Measurements from ENCODE around the gene PPIL1.

PPIL1 gene

DNA sequence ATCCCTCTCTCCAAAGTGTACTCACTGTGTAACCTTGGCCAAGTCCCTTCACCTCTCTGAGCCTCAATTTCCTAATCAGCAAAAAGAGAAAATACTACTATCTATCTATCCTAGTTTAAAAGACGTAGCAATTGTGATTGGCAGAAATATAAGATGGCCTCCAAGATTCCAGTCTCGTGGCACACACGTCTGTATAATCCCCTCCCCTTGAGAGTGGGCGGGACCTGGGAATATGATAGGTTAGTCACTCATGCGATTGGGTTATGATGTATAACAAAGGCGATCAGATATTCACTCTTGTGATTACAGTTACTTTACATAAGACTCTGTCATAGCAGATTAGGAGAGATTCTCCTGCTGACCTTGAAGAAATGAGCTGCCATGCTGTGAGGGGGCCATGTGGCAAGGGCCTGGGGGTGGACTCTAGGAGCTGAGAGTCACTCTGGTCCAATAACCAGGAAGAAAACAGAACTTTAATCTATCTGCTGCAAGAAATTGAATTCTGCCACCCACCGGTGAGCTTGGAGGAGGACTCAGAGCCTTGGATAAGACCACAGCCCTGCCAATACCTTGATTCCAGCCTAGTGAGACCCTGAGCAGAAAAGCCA lies 41.3 kb downstream of the PPIL1 start:
- no peak for DNase-seq

DNA sequence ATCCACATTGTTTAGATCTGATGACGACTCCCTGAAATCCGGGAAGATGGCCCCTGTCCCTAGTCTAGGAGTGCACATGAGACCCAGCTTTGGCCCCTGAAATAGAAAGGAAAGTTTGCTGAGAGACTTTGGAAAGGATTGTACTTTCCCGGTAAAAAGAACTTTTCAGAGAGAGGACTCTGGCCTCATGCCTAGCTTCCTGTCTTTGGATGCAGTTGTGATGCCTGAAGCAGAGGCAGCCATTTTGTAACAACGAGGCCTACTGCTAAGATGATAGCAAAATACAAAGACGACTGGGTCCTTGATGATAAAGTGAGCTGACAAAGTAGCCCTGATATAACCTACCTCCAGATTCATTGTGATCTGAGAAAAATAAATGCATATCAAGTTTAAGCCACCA lies 42.3 kb downstream of the PPIL1 start:
- no peak for DNase-seq

- DNase-seq, result no peak
Observed at GRCh38 chr6:36830577-36830976, 44.0 kb downstream of the PPIL1 start.

DNA sequence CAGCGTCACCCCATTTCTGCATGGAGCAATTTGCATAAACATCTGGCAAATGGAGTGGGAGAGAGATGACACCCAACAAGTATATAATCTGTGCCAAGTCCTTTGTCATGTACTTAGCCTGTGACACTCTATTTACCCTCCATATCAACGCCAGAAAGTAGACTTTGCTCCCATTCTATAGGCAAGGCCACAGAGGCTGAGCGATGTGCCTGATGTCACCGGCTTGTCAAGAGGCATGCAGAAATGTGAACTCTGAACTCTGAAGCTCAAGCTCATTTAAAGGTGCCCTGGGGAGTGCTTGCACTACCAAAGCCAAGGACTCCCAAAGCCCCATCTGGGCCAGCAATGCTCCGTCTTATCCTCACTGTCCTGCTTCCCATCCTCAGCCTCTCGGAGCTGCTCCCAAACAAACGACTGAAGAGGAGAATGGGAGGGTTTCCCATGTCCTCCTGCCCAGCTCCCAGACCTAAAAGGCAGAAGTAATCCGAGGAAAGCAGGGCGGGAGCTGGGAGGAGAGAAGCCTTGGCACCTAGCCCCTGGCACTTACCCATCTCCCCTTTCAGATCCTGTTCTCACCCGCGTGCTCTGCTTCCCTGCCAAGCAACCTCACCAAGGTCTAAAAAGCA lies 44.6 kb downstream of the PPIL1 start:
- DNase-seq, result no peak

DNA sequence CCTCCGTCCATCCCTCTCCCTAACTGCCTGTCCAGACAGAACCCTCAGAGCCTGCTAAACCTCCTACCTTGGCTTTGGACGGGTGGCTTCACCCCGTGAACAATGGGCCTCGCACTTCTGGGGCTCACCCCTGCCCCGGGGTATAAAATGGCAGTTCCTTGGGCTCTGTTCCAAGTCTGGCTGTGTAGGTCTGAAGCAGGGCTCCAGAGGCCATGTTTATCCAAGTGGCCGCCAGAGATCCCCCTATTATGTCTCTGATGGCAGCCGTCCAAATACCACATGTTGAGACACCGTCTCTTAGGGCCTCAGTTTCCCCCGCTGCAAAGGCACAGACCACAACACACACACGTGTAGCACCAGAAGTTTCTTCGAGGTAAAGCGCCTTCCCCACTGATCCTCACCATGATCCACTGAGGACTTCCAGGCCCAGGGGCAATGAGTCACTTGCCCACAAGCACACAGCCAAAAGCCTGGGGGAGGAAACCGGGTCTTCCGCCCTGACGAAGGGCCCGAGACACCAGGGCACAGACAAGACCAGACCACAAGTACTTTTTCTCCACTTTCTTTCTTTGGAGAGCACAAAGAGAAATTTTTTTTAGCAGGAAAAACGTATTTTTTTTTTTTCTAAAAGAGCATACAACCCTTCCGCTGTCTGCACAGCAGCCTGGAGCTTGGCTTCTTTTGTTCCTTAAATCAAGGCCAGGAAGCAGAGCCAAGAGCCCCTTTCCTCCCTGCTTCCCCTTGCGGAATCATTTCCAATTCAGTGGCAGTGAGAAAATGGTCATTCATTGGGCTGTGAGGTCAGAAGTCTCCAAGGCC lies 47.1 kb downstream of the PPIL1 start:
- DNase-seq, result no peak

DNA sequence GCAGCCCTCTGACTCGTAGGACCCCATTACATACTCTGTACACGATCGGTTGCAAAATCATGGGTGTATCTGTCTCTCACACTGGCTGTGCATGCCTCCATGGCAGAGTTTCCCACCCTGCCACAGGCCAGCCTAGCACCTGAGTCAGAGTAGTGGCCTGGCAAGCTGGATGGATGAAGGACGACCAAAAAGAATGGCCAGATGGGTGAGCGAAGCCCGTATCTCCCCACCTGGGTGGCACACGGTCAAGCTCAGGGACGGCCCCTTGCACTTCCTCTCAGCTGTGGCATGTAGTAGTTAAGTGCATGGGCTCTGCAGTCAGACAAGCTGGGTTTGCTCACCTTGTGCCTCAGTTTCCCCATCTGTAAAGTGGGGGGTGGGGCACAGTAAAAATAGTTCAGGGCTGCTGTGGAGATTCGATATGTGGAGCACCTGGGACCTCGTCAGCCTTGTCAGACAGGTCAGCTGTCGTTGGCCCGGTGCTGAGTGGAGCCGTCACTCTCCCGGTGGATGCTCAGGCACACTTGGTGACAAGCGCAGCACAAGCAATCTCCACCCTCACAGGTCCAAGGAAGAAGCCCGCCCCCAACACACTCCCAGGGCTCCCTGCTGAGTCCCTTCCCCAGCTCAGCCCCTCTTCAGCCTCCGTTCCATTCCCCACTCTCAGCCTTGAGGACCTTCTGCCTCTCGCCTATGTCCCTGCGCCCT lies 47.9 kb downstream of the PPIL1 start:
- no peak for DNase-seq

- DNase-seq, result no peak
Observed at GRCh38 chr6:36825994-36826393, 48.6 kb downstream of the PPIL1 start.

DNA sequence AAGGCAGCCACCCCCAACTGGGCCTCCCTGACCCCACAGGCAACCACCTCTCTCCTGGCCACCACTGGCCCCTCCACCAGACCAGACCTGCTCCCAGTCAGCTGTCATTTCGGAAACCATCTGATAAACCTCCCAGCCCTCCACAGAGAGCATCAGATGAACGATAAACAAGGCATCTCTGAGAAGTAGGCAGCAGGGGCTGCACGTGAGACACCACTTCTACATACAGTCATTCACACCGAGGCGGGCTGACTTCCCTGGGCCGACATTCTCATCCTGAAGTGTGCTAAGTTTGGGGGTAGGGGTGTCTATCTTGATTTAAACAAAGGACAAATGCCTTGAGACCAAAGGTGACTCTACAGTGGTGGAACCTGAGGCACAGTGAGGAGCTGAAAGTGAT lies 49.2 kb downstream of the PPIL1 start:
- DNase-seq, result no peak

DNA sequence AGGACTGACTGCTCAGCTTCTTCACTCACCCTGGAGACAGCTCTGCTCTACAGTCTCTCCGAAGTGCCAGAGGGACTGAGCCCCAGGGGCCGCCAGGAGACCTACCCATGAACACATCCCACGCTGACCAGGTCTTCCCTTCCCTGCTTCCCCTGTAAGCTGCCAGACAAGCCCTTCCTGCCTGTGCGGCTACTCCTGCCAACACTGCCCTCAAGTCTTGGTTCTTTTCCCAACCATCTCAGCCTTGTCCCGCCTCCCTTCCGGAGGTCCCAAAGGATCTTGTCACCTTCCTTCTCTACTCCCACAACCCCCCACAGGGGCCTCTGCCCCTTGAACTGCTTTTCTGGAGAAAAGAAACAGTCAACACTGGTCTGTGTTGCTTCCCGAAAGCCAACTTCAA lies 50.4 kb downstream of the PPIL1 start:
- DNase-seq, result no peak

GRCh38 chr6:36823421-36824096 lies 51.0 kb downstream of the PPIL1 start:
- no peak for DNase-seq

GRCh38 chr6:36822506-36823269 lies 51.9 kb downstream of the PPIL1 start:
- no peak for DNase-seq

DNA sequence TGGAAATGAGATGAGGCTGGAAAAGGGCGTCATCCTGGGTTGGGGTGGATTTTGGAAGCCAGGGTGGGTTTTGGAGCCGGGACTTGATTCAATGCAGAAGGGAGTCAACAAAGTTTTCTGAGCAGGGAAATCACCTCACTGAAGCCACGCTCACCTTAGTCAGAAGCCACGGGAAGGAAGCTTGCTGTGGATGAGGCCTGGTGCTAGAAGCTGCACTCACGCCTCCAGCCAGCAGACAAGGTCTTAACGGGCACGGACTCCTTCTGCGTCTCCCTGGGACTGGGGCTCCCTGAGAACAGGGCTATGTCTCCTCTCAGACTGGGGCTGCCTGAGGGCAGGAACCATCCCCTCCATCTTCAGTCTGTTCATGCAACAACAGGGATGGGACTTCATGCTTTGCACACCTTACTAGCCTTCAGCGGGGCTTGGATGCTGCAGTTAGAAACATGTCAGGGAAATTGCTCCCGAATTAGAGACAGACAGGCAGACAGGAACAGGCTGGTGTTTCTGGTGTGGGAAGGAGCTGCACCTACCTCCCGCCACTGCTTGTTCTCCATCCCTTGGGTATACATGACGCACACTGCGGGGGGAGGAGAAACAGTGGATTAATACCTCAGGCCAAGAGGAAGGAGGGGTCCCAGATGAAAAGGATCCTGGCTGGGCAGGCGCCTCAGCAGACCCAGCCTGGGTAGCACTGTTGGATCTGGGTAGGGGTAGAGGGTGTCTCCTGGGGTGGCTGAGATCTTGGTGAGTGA lies 52.8 kb downstream of the PPIL1 start:
- no peak for DNase-seq

- no peak for DNase-seq
Observed at GRCh38 chr6:36820700-36821580, 53.7 kb downstream of the PPIL1 start.

GRCh38 chr6:36818756-36819155 lies 55.8 kb downstream of the PPIL1 start:
- no peak for DNase-seq

DNA sequence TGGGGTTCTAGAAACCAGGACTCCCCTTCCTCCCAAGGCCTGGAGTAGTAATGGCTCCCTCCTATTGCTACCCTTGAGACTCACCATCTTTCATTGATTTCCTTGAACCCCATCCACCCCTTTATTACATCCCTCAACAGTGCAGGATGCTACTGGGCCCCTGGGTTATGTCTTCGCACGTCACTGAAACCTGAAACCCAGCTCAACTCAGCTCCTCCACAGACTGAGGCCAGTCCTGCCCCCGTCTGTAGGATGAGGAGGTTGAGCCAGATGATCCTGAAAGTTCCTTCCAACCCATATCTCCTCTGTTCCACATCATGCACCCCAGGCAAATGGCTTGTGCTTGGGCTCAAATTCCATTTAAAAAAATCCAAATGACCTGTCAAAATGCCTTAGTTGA lies 56.8 kb downstream of the PPIL1 start:
- DNase-seq, result no peak

DNA sequence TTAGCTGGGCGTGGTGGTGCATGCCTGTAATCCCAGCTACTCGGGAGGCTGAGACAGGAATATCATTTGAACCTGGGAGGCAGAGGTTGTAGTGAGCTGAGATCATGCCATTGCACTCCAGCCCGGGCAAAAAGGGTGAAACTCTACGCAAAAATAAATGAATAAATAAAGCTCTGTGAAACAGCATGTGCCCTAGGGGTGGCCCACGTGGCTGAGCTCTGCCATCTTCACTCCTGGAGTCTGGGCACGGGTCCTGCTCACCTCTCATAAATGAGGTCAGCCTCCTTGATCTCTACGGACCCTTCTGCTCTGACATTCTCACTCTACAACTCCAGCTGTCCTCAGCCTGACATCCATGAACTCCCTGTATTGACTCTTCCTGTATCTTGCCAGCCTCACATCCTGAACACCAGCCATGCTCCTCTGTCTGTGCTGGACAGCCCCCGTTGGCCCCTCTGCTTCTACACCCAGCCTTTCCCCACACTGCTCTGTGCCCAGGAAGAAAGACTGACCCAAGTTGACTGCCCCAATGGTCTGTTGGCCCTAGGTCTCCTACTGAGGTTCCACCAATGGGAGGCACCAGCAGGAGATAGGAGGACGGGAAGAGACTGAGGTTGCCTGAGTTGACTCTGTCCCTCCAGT lies 57.3 kb downstream of the PPIL1 start:
- DNase-seq, result no peak

DNA sequence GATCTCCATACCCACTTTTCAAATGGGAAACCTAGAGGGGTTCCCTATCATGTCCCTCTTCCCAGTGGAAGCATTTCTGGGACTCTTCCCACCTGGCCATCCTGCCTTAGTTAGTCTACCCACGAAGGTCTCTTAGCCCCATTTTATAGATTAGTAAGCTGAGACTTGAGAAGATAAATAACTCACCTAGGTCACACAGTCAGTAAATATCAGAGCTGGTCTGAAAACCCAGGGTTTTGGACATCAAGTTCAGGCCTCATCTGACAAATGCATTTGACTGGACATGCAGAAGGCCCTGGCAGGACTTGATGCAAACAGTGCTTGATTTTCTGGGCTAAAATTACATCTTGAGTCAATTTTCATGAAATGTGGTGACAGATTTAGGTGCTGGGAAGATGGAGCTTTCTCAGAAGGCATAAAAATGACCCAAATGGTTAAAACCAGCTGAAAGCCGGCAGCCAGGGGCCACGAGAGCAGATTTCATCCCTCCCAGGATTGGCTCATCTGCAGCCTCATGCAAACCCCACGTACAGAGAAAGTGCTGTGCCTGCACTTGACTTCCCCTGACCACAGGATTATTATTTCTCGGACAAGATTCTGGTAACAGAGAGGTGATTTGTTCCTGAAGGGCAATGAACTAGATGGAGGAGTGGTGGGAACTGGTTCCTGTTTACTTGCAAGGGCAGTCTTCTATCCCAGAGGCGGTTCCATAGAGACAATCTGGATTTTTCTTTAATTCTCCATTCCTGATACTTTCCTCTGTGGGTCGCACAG lies 58.5 kb downstream of the PPIL1 start:
- no peak for DNase-seq

- DNase-seq, result no peak
Observed at GRCh38 chr6:36814249-36814648, 60.4 kb downstream of the PPIL1 start.

DNA sequence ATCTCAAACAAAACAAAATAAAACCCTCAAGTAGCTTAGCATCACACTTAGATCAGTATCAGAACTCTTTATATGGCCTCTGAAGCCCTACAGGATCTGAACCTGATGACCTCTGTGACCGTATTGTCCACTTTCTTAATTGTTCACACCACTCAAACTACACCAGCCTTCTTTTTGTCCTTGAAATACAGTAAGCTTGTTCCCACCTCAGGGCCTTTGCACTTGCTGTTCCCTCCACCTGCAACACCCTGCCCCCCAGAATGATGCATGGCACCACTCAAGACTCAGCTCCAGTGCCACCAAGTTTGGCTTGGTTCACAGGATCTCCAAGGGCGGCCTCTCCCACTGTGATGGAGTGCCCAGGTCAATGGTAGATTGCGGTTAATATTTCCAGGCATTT lies 61.1 kb downstream of the PPIL1 start:
- no peak for DNase-seq
